Keratinocyte (primary cell): ENCODE results near the gene PCK1. TPM values are rescaled to one million over a fixed set of nuclear protein-coding genes. Genes with fewer than 3 reads are reported as not detected.

Experiments used
- DNase-seq: peaks from one replicate; pipeline ENCODE4 v3.0.0-alpha.2; 2011; ENCODE audit warnings: low read depth, missing footprints, low spot score
- FAIRE-seq: peaks from 2 replicates; lab custom pipeline; 2011; peaks lifted over from hg19 to GRCh38; lab: Jason Lieb, UNC
- H2AFZ ChIP-seq: 2 replicates; pipeline ENCODE4 v1.6.0; 2012; ENCODE audit warnings: low read length, control low read depth, inconsistent platforms; ENCODE audit not compliant: control insufficient read depth
- H3K27ac ChIP-seq: 2 replicates; pipeline ENCODE4 v1.5.1; 2011; ENCODE audit warnings: low read length; ENCODE audit not compliant: control insufficient read depth, insufficient read depth
- H3K27me3 ChIP-seq: 3 replicates; pipeline ENCODE4 v1.6.0; 2011; ENCODE audit warnings: low read length; ENCODE audit not compliant: control insufficient read depth, insufficient read depth; ENCODE audit errors: extremely low read depth
- H3K36me3 ChIP-seq, 2 experiments: 2 replicates in 1 of 2; 3 replicates in 1 of 2; pipeline ENCODE4 v1.5.1; 2011; ENCODE audit warnings: low read length in 2 of 2, mild to moderate bottlenecking in 1 of 2; ENCODE audit not compliant: control insufficient read depth in 2 of 2, insufficient read depth in 2 of 2; ENCODE audit errors: extremely low read depth in 1 of 2
- H3K4me1 ChIP-seq: 3 replicates; pipeline ENCODE4 v1.5.1; 2011; ENCODE audit warnings: low read length; ENCODE audit not compliant: control insufficient read depth, insufficient read depth; ENCODE audit errors: extremely low read depth
- H3K4me2 ChIP-seq: 3 replicates; pipeline ENCODE4 v1.6.0; 2011; ENCODE audit warnings: low read depth, low read length; ENCODE audit not compliant: control insufficient read depth, insufficient read depth; ENCODE audit errors: extremely low read depth
- H3K4me3 ChIP-seq, 3 experiments: fragments of 200-600 bp in 1 of 3; sonication (generic) in 1 of 3; 2 replicates in 2 of 3; 3 replicates in 1 of 3; pipeline ENCODE4 v1.5.1; 2011 to 2016; ENCODE audit warnings: low read length in 3 of 3, mild to moderate bottlenecking in 3 of 3, control low read depth in 2 of 3, inconsistent platforms in 1 of 3, low read depth in 1 of 3, mixed read lengths in 1 of 3, mixed run types in 1 of 3, moderate library complexity in 1 of 3; ENCODE audit not compliant: control insufficient read depth in 2 of 3, insufficient read depth in 2 of 3; ENCODE audit errors: extremely low read depth in 1 of 3
- H3K79me2 ChIP-seq: 2 replicates; pipeline ENCODE4 v1.6.0; 2012; ENCODE audit warnings: low read length; ENCODE audit not compliant: control insufficient read depth, insufficient read depth
- H3K9ac ChIP-seq: 3 replicates; pipeline ENCODE4 v1.6.0; 2011; ENCODE audit warnings: low read length; ENCODE audit not compliant: control insufficient read depth, insufficient read depth; ENCODE audit errors: extremely low read depth
- H3K9me1 ChIP-seq: 3 replicates; pipeline ENCODE4 v1.6.0; 2011; ENCODE audit warnings: low read length; ENCODE audit not compliant: control insufficient read depth, insufficient read depth; ENCODE audit errors: extremely low read depth
- H3K9me3 ChIP-seq: 2 replicates; pipeline ENCODE4 v1.5.1; 2012; ENCODE audit warnings: low read depth, low read length; ENCODE audit not compliant: control insufficient read depth
- H4K20me1 ChIP-seq: 3 replicates; pipeline ENCODE4 v1.6.0; 2011; ENCODE audit warnings: low read length; ENCODE audit not compliant: control insufficient read depth, insufficient read depth; ENCODE audit errors: extremely low read depth
- CTCF ChIP-seq, 3 experiments: IDR thresholded peaks in 1 of 3; conservative IDR thresholded peaks in 1 of 3; optimal IDR thresholded peaks in 1 of 3; 2 replicates in 2 of 3; 3 replicates in 1 of 3; pipeline versions ENCODE3 to v1.5.1; 2011; ENCODE audit warnings: low read length in 3 of 3, mild to moderate bottlenecking in 3 of 3, moderate library complexity in 2 of 3, control low read depth in 1 of 3, inconsistent platforms in 1 of 3; ENCODE audit not compliant: insufficient read depth in 2 of 3; ENCODE audit errors: extremely low read depth in 1 of 3
- EZH2 ChIP-seq: IDR thresholded peaks from one replicate; pipeline ENCODE4 v1.6.1; 2012; ENCODE audit warnings: inconsistent platforms, mild to moderate bottlenecking, low read length, moderate library complexity
- dilution Hi-C: fragments of 300-500 bp; cut with MboI; formaldehyde crosslinking; loops from one replicate; pipeline ENCODE4 v1.7.0; 2020; ENCODE audit warnings: low sequenced_read_pairs; ENCODE audit not compliant: extremely low pct_ligation_motif_present
- polyA plus RNA-seq, 5 experiments: library from polyadenylated mRNA; depleted of rRNA in 3 of 5; stranded (reverse) in 3 of 5; stranded (forward) in 1 of 5; unstranded in 1 of 5; fragments of >200 nt; gene quantifications; 1 replicate in 1 of 5; 2 replicates in 3 of 5; 3 replicates in 1 of 5; pipeline versions ENCODE4 v1.2.1 to v1.2.3, GENCODE V29; 2011 to 2012; ENCODE audit warnings: missing spikeins in 2 of 5, low read depth in 1 of 5, low replicate concordance in 1 of 5

Gene PCK1
- polyA plus RNA-seq, 1 donor (not counting 4 experiments of a cell fraction or from before 2014, with no cell fraction given) = not detected

- dilution Hi-C loops = no loop called here
- Histone ChIP-seq H3K9me1 (no peaks in the 10 kb centered on the region), H4K20me1 (no peaks in the 10 kb centered on the region), H3K4me1 (no peaks in the 10 kb centered on the region), H3K79me2 (no peaks in the 10 kb centered on the region), H3K27me3 (peaks cover 51% of the 10 kb centered on the region), H3K4me3 (no peak overlapping the region), H3K27ac (no peak overlapping the region), H3K9me3 (no peaks in the 10 kb centered on the region), H3K9ac (no peak overlapping the region), H2AFZ (no peak overlapping the region), H3K4me2 (no peak overlapping the region), H3K36me3 (no peaks in the 10 kb centered on the region)
- no peak for DNase-seq
- no peak for TF ChIP-seq CTCF (optimal IDR thresholded peaks at IDR 0.05 in 1 of 3, IDR thresholded peaks at IDR 0.05 in 1 of 3, conservative IDR thresholded peaks at IDR 0.05 in 1 of 3; ENCODE audit: extremely low read depth in 1 of 3, insufficient read depth in 2 of 3, low read length in 3 of 3)
- no peak for FAIRE-seq
Measured at GRCh38 chr20:57548177-57549058, 12.5 kb upstream of the PCK1 start.

GRCh38 chr20:57552471-57552870 is 8.4 kb upstream of the PCK1 start:
- no peaks in the 10 kb centered on the region for H3K4me1 ChIP-seq
- H3K27ac ChIP-seq = no peak overlapping the region
- H3K79me2 ChIP-seq = no peaks in the 10 kb centered on the region
- H3K4me3 ChIP-seq = no peak overlapping the region
- H3K36me3 ChIP-seq = no peaks in the 10 kb centered on the region
- TF ChIP-seq CTCF (optimal IDR thresholded peaks at IDR 0.05 in 1 of 3, IDR thresholded peaks at IDR 0.05 in 1 of 3, conservative IDR thresholded peaks at IDR 0.05 in 1 of 3; ENCODE audit: extremely low read depth in 1 of 3, insufficient read depth in 2 of 3, low read length in 3 of 3) (no peak), EZH2 (no peak)
- no peak overlapping the region for H3K4me2 ChIP-seq
- no peak overlapping the region for H2AFZ ChIP-seq
- H4K20me1 ChIP-seq = no peaks in the 10 kb centered on the region
- dilution Hi-C loops = no loop called here
- DNase-seq (no peak), FAIRE-seq (no peak)
- no peaks in the 10 kb centered on the region for H3K9me1 ChIP-seq
- H3K9ac ChIP-seq = no peak overlapping the region
- no peaks in the 10 kb centered on the region for H3K9me3 ChIP-seq
- H3K27me3 ChIP-seq = peaks cover 51% of the 10 kb centered on the region
